ENCODE results near the gene SLC5A2.
"Not testable (repeated sequence)": the region's sequence is repeated elsewhere in the genome, so short reads cannot be mapped to it uniquely, and the experiment has no call there.

Gene SLC5A2

DNA sequence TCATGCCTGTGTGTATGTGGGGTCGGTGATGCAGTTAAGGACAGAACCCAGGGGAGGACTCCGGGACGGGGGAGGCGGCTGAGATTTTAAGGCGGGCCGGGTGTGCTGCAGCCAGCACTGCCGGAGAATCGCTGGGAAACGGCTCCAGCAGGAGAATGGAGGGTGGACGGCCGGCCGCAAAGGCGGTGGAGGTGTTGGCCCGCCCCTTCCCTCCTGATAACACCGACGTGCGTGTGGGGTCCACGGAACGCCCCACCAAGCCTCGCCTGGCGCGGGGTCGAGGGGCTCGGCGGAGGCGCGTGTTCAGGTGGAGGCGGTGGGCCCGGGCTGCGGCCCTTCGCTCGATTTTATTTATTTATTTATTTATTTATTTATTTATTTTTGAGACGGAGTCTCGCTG is 41.0 kb upstream of the SLC5A2 start:
- peak overlapping the region; percentile 78 for H3K4me3 ChIP-seq (ENCODE audit: low read depth, low read length)
- DNase-seq (ENCODE audit: low read depth) = no peak
- TF ChIP-seq, protein P1, sequence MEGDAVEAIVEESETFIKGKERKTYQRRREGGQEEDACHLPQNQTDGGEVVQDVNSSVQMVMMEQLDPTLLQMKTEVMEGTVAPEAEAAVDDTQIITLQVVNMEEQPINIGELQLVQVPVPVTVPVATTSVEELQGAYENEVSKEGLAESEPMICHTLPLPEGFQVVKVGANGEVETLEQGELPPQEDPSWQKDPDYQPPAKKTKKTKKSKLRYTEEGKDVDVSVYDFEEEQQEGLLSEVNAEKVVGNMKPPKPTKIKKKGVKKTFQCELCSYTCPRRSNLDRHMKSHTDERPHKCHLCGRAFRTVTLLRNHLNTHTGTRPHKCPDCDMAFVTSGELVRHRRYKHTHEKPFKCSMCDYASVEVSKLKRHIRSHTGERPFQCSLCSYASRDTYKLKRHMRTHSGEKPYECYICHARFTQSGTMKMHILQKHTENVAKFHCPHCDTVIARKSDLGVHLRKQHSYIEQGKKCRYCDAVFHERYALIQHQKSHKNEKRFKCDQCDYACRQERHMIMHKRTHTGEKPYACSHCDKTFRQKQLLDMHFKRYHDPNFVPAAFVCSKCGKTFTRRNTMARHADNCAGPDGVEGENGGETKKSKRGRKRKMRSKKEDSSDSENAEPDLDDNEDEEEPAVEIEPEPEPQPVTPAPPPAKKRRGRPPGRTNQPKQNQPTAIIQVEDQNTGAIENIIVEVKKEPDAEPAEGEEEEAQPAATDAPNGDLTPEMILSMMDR (conservative IDR thresholded peaks at IDR 0.05; ENCODE audit: low read depth, low read length) = no peak

DNA sequence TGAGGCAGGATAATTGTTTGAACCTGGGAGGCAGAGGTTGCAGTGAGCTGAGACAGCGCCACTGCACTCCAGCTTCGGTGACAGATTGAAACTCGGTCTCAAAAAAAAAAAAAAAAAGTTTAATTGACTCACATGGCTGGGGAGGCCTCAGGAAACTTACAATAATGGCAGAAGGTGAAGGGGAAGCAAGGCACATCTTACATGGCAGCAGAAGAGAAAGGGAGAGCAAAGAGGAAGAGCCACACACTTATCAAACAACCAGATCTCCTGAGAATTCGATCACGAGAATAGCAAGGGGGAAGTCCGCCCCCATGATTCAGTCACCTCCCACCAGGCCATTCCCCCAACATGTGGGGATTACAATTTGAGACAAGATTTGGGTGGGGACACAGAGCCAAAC is 37.0 kb upstream of the SLC5A2 start:
- DNase-seq (ENCODE audit: low read depth); H3K4me3 ChIP-seq (ENCODE audit: low read depth, low read length): not testable (repeated sequence)

DNA sequence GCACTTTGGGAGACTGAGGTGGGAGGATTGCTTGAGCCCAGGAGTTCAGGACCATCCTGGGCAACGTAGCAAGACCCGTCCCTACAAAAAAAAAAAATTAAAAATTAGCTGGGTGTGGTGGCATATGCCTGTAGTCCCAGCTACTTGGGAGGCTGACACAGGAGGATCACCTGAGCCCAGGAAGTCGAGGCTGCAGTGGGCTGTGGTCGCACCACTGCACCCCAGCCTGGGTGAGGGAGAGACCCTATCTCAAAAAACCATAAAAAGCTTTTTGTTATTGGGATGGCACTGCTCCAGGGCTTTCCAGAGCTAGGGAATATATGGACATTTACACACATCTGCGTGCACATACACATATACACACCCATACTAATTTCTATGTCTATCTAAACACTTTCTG is 31.7 kb upstream of the SLC5A2 start:
- no peak overlapping the region for H3K4me3 ChIP-seq (ENCODE audit: low read depth, low read length)
- TF ChIP-seq, protein P1 (conservative IDR thresholded peaks at IDR 0.05; ENCODE audit: low read depth, low read length) = no peak
- DNase-seq (ENCODE audit: low read depth) = no peak

DNA sequence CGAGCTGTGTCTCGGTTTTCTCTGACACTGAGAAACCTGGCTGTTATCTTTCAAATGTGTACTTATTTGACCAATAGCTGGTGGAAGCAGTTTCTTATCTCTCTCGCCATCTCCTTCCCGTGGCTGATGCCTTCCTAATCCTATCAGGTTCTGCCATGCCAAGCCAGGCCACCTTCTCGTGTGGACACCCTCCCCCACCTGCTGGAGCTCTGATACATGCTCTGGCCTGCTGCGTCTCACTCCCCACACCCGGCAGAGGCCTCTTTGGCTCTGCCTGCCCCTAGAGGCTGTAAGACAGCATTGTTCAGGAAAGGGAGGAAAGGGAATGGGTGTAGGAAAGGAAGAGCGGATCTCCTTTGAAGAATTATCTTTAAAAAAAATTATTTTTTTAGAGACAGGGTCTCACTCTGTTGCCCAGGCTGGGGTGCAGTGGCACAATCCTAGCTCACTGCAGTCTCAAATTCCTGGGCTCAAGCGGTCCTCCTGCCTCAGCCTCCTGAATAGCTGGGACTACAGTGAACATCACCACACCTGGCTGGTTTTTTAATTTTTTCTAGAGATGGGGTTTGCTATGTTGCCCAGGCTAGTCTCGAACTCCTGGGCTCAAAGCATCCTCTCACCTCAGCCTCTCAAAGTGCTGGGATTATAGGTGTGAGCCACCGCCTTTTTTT is 31.1 kb upstream of the SLC5A2 start:
- peak; percentile 83 for DNase-seq (ENCODE audit: low read depth)
- no peak overlapping the region for H3K4me3 ChIP-seq (ENCODE audit: low read depth, low read length)
- TF ChIP-seq, protein P1 (conservative IDR thresholded peaks at IDR 0.05; ENCODE audit: low read depth, low read length) = peak; percentile 81

DNA sequence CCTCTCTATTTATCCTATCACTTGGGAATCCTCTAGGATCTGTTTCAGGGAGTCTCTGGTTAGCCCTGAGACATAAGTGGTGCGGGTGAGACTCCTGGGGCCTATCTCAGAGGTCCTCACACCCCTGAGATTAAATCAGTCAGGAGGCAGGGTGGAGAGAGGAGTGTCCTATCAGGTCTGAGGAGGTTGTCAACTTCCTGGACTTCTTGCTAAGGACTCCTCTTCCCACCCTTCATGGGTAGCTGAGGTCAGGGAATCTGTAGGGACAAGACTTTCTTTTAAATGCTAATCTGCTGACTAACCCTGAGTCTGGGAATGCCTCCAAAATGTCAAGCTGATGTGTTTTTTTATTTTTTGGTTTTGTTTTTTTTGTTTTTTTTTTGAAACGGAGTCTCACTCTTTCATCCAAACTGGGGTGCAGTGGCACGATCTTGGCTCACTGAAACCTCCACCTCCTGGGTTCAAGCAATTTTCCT is 30.3 kb upstream of the SLC5A2 start:
- TF ChIP-seq, protein P1 (conservative IDR thresholded peaks at IDR 0.05; ENCODE audit: low read depth, low read length) = no peak
- H3K4me3 ChIP-seq (ENCODE audit: low read depth, low read length) = no peak overlapping the region
- peak; percentile 91 for DNase-seq (ENCODE audit: low read depth)

DNA sequence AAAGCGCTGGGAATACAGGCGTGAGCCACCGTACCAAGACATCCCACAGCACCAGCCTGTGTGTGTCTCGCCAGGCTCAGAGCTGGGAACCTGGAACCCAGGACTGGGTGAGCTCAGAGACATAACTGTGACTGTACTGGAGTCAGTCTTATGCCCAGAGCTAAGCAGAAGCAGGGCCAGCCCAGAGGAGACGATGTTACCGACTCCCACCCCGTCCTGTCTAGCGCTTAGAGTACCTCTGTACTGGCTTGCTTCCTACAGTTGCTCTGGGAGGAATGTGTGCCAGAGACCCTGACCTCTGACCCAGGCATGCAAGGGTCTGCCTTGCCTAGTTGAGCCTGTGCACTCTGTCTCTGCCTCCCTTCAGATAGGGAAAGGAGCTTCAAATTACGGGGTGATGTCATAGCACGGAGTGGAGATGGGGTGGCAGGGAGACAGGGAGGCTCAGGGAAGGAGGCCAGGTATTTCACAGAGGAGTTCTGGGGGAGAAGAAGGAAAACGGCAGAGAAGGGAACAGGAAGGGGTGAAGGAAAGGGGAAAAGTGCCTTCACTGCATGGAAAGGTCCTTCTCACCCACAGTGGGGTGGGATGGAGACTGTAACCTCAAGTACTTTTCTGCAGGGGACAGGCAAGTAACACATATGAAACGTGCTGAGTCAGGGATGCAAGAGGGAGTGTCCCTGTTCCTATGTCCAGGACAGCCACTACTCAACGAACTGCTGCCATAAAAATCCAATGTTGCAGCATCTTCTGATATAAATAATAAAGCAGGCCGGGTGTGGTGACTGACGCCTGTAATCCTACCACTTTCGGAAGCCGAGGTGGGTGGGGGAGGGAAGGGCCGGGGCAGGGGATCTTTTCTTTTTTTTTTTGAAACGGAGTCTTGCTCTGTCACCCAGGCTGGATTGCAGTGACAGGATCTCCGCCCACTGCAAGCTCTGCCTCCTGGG is 29.4 kb upstream of the SLC5A2 start:
- TF ChIP-seq, protein P1 (conservative IDR thresholded peaks at IDR 0.05; ENCODE audit: low read depth, low read length) = no peak
- H3K4me3 ChIP-seq (ENCODE audit: low read depth, low read length) = no peak overlapping the region

DNA sequence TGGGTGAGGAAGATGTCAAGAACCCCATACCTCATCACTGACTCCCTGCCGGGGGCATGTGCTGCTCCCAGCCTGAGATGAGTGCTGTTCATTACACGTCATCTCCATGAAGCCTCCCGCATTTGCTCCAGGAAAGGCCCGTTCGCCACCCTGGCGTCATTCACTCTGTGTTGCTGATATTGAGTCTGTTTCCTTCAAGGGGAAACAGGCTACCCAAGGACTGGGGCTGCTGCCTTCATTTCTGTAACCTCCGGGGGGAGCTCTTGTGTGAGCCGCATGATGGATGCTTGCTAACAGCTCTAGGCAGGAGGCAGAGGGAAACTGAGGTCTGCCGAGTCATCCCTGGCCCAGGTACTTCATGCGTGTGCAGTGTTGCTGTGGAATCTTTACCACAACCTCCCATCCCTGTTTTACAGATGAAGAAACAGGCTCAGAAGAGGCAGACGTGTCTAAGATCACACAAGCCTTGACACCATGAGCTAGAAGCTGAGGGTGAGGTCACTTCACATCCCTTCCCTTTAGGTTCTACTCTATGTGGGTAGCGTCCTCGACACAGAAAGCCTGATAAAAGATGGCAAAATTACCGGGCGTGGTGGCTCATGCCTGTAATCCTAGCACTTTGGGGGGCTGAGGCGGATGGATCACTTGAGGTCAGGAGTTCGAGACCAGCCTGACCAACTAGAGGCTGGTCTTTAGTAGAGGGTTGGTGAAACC is 27.2 kb upstream of the SLC5A2 start:
- TF ChIP-seq, protein P1 (conservative IDR thresholded peaks at IDR 0.05; ENCODE audit: low read depth, low read length) = peak; percentile 59
- no peak overlapping the region for H3K4me3 ChIP-seq (ENCODE audit: low read depth, low read length)
- DNase-seq (ENCODE audit: low read depth) = peak; percentile 45

More for the DNA sequence above, 29.4 kb upstream of the SLC5A2 start:
- peak; percentile 39 for DNase-seq (ENCODE audit: low read depth)

All from choroid plexus epithelial cell (primary cell).